Sigmoid colon (tissue), 3 donors: ENCODE measurements around the gene PLEKHG7.

Source experiments
- POLR2A ChIP-seq, 2 donors: fragments of 450-650 bp; IDR thresholded peaks; one replicate each; pipeline ENCODE4 v1.6.1; 2016; ENCODE audit warnings: antibody characterized with exemption in 2 of 2, mild to moderate bottlenecking in 2 of 2, moderate library complexity in 2 of 2
- TF ChIP-seq, protein P1 (sequence below), 4 experiments: fragments of 450-650 bp in 3 of 4; fragments of 200-600 bp in 1 of 4; IDR thresholded peaks; one replicate each; pipeline ENCODE4 v1.5.1; 2016 to 2019; ENCODE audit warnings: antibody characterized with exemption in 4 of 4, mild to moderate bottlenecking in 3 of 4, moderate library complexity in 2 of 4

- TF ChIP-seq, protein P1, sequence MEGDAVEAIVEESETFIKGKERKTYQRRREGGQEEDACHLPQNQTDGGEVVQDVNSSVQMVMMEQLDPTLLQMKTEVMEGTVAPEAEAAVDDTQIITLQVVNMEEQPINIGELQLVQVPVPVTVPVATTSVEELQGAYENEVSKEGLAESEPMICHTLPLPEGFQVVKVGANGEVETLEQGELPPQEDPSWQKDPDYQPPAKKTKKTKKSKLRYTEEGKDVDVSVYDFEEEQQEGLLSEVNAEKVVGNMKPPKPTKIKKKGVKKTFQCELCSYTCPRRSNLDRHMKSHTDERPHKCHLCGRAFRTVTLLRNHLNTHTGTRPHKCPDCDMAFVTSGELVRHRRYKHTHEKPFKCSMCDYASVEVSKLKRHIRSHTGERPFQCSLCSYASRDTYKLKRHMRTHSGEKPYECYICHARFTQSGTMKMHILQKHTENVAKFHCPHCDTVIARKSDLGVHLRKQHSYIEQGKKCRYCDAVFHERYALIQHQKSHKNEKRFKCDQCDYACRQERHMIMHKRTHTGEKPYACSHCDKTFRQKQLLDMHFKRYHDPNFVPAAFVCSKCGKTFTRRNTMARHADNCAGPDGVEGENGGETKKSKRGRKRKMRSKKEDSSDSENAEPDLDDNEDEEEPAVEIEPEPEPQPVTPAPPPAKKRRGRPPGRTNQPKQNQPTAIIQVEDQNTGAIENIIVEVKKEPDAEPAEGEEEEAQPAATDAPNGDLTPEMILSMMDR (IDR thresholded peaks at IDR 0.05) = no peak
- no peak for TF ChIP-seq POLR2A (IDR thresholded peaks at IDR 0.05)
Observed at GRCh38 chr12:92654929-92655328, 47.9 kb upstream of the PLEKHG7 start.
